CD4-positive, alpha-beta T cell (primary cell): ENCODE measurements around the gene CDH4. TPM values are rescaled to one million over a fixed set of nuclear protein-coding genes. Genes with fewer than 3 reads are reported as not detected.

Experiments used
- ATAC-seq: fragments of 200-7000 bp; cut with Tn5 transposase; one replicate; pipeline ENCODE4 v1.10.0; 2022; ENCODE audit warnings: mild to moderate bottlenecking; ENCODE audit not compliant: poor library complexity
- CTCF ChIA-PET: fragments of 350-600 bp; sonication (Branson Sonifier 250); formaldehyde crosslinking; loops from one replicate; lab custom pipeline; 2021; ENCODE audit warnings: antibody characterized with exemption, inconsistent platforms; lab: Charles Lee
- POLR2A ChIA-PET: fragments of 350-600 bp; sonication (Branson Sonifier 250); formaldehyde crosslinking; loops from one replicate; lab custom pipeline; 2021; ENCODE audit warnings: antibody characterized with exemption, inconsistent platforms; lab: Charles Lee
- DNase-seq, 14 experiments: peaks; one replicate each; pipeline ENCODE4 v3.0.0-alpha.2; 2013 to 2020; ENCODE audit warnings: mixed read lengths in 2 of 14
- H3K27ac ChIP-seq, 2 donors: one replicate each; pipeline versions ENCODE4 v1.5.1 to v1.7.0; 2013; ENCODE audit warnings: low read length in 2 of 2, low read depth in 1 of 2, mild to moderate bottlenecking in 1 of 2
- H3K27me3 ChIP-seq, 2 experiments: 1 replicate in 1 of 2; 2 replicates in 1 of 2; pipeline versions ENCODE4 v1.6.1 to v1.7.0; 2013; ENCODE audit warnings: low read length in 2 of 2, control low read depth in 1 of 2, mild to moderate bottlenecking in 1 of 2, moderate library complexity in 1 of 2; ENCODE audit not compliant: insufficient read depth in 2 of 2, control insufficient read depth in 1 of 2
- H3K36me3 ChIP-seq: one replicate; pipeline ENCODE4 v1.6.1; 2013; ENCODE audit warnings: low read length, control low read depth; ENCODE audit not compliant: insufficient read depth
- H3K4me1 ChIP-seq: one replicate; pipeline ENCODE4 v1.6.1; 2013; ENCODE audit warnings: low read length, control low read depth; ENCODE audit not compliant: insufficient read depth
- H3K4me3 ChIP-seq: one replicate; pipeline ENCODE4 v1.5.1; 2013; ENCODE audit warnings: mild to moderate bottlenecking, low read length, moderate library complexity
- H3K9me3 ChIP-seq, 2 experiments: 1 replicate in 1 of 2; 2 replicates in 1 of 2; pipeline versions ENCODE4 v1.6.1 to v1.7.0; 2013; ENCODE audit warnings: low read length in 2 of 2, mild to moderate bottlenecking in 2 of 2, control low read depth in 1 of 2, moderate library complexity in 1 of 2; ENCODE audit not compliant: control insufficient read depth in 1 of 2, insufficient read depth in 1 of 2
- H3K27ac Mint-ChIP-seq: one replicate; pipeline ENCODE4 v1.8.0; 2020; ENCODE audit warnings: mixed read lengths
- H3K27me3 Mint-ChIP-seq: one replicate; pipeline ENCODE4 v1.8.0; 2021; ENCODE audit warnings: mixed read lengths
- H3K36me3 Mint-ChIP-seq: one replicate; pipeline ENCODE4 v1.8.0; 2021; ENCODE audit warnings: low read depth, mixed read lengths
- H3K4me1 Mint-ChIP-seq: one replicate; pipeline ENCODE4 v1.8.0; 2021; ENCODE audit warnings: low read depth, mixed read lengths
- H3K4me3 Mint-ChIP-seq: one replicate; pipeline ENCODE4 v1.8.0; 2020; ENCODE audit warnings: mild to moderate bottlenecking, mixed read lengths
- H3K9me3 Mint-ChIP-seq: one replicate; pipeline ENCODE4 v1.8.0; 2020; ENCODE audit warnings: mixed read lengths
- CTCF ChIP-seq: fragments of 200-600 bp; IDR thresholded peaks from one replicate; pipeline ENCODE4 v1.8.0; 2022; ENCODE audit warnings: antibody characterized with exemption, mild to moderate bottlenecking
- intact Hi-C, 2 experiments: fragments of 100-400 bp; cut with DNase I in 1 of 2; cut with micrococcal nuclease in 1 of 2; formaldehyde crosslinking; loops; one replicate each; pipeline versions ENCODE4 v1.15.1 to v1.9.0; 2023 to 2025; cut with DNase I, micrococcal nuclease
- total RNA-seq, 174 experiments: library from RNA in 2 of 174; stranded (reverse) in 2 of 174; gene quantifications; one replicate each; pipeline ENCODE4 v1.2.3 and lab custom pipeline; 2021 to 2026

The CDH4 gene
- total RNA-seq, 2 experiments from 2014 or later = 0.11 TPM

GRCh38 chr20:61627791-61628415, 375.8 kb downstream of the CDH4 start:
- no peaks in the 10 kb centered on the region for H3K4me1 ChIP-seq
- no peak for TF ChIP-seq CTCF
- DNase-seq = no peak
- no peak for ATAC-seq
- H3K4me3 ChIP-seq = no peak overlapping the region
- POLR2A ChIA-PET = no interaction called here
- Mint-ChIP-seq H3K27ac (no peak overlapping the region), H3K4me1 (no peaks in the 10 kb centered on the region), H3K27me3 (no peaks in the 10 kb centered on the region), H3K36me3 (no peaks in the 10 kb centered on the region), H3K9me3 (no peaks in the 10 kb centered on the region), H3K4me3 (no peak overlapping the region)
- H3K27ac ChIP-seq = no peak overlapping the region
- no peaks in the 10 kb centered on the region for H3K36me3 ChIP-seq
- CTCF ChIA-PET = no interaction called here
- H3K27me3 ChIP-seq = no peaks in the 10 kb centered on the region
- H3K9me3 ChIP-seq = peaks cover 0 to 20% of the 10 kb centered on the region in 2 experiments
- intact Hi-C loops = no loop called here

- Histone ChIP-seq H3K4me3 (no peak overlapping the region), H3K36me3 (no peaks in the 10 kb centered on the region), H3K4me1 (no peaks in the 10 kb centered on the region), H3K9me3 (peaks cover 0 to 20% of the 10 kb centered on the region in 2 experiments), H3K27me3 (no peaks in the 10 kb centered on the region), H3K27ac (no peak overlapping the region)
- TF ChIP-seq CTCF = no peak
- CTCF ChIA-PET = no interaction called here
- H3K9me3 Mint-ChIP-seq = no peaks in the 10 kb centered on the region
- intact Hi-C loops = no loop called here
- ATAC-seq = no peak
- no peaks in the 10 kb centered on the region for H3K4me1 Mint-ChIP-seq
- H3K4me3 Mint-ChIP-seq = no peak overlapping the region
- H3K27me3 Mint-ChIP-seq = no peaks in the 10 kb centered on the region
- no peak overlapping the region for H3K27ac Mint-ChIP-seq
- H3K36me3 Mint-ChIP-seq = no peaks in the 10 kb centered on the region
- POLR2A ChIA-PET = no interaction called here
- DNase-seq = no peak
Measured at GRCh38 chr20:61628480-61628879, 376.4 kb downstream of the CDH4 start.

- Mint-ChIP-seq H3K4me3 (no peak overlapping the region), H3K9me3 (no peaks in the 10 kb centered on the region), H3K27ac (no peak overlapping the region), H3K27me3 (no peaks in the 10 kb centered on the region), H3K36me3 (no peaks in the 10 kb centered on the region), H3K4me1 (no peaks in the 10 kb centered on the region)
- Histone ChIP-seq H3K36me3 (no peaks in the 10 kb centered on the region), H3K9me3 (peaks cover 0 to 21% of the 10 kb centered on the region in 2 experiments), H3K27ac (no peak overlapping the region), H3K4me1 (no peaks in the 10 kb centered on the region), H3K27me3 (no peaks in the 10 kb centered on the region), H3K4me3 (no peak overlapping the region)
- ChIA-PET POLR2A (no interaction called here), CTCF (no interaction called here)
- DNase-seq = no peak
- no peak for TF ChIP-seq CTCF
- no peak for ATAC-seq
- intact Hi-C loops = no loop called here
Measured at GRCh38 chr20:61628901-61629601, 377.0 kb downstream of the CDH4 start.
